PC-9 (cell line): ENCODE results near the gene DAAM1. TPM values are rescaled to one million over a fixed set of nuclear protein-coding genes. Genes with fewer than 3 reads are reported as not detected.

ENCODE experiments used
- BruUV-seq: library from RNA; stranded (reverse); fragments of 400-500 nt; replicated peaks from 2 replicates; lab custom pipeline; 2021; lab: Mats Ljungman, UMichigan
- CTCF ChIA-PET: fragments of 300-600 bp; sonication (Branson Sonifier 250); formaldehyde crosslinking; loops from one replicate; lab custom pipeline; 2022; ENCODE audit warnings: antibody characterized with exemption; lab: Charles Lee
- POLR2A ChIA-PET: fragments of 300-600 bp; sonication (Branson Sonifier 250); formaldehyde crosslinking; loops from one replicate; lab custom pipeline; 2022; ENCODE audit warnings: antibody characterized with exemption; ENCODE audit not compliant: unreplicated experiment; lab: Charles Lee
- DNase-seq, 2 experiments: peaks; one replicate each; pipeline versions ENCODE4 v3.0.0 to v3.0.0-alpha.2; 2015 to 2022; ENCODE audit warnings: mixed read lengths in 1 of 2
- H2AFZ ChIP-seq: fragments of 200-600 bp; sonication (generic); 2 replicates; pipeline ENCODE4 v1.8.1; 2017; ENCODE audit warnings: antibody characterized with exemption
- H3F3A ChIP-seq: fragments of 200-600 bp; sonication (generic); 2 replicates; pipeline ENCODE4 v1.8.1; 2017; ENCODE audit warnings: antibody characterized with exemption, mild to moderate bottlenecking, low read depth; ENCODE audit not compliant: insufficient read depth
- H3K27ac ChIP-seq: fragments of 200-600 bp; sonication (generic); 2 replicates; pipeline ENCODE4 v1.6.1; 2016; ENCODE audit warnings: mixed run types
- H3K27me3 ChIP-seq: fragments of 200-600 bp; sonication (generic); 2 replicates; pipeline ENCODE4 v1.6.1; 2016; ENCODE audit warnings: low read depth, mixed run types; ENCODE audit not compliant: insufficient read depth
- H3K36me3 ChIP-seq: fragments of 200-600 bp; sonication (generic); 2 replicates; pipeline ENCODE4 v1.6.1; 2016; ENCODE audit warnings: low read depth, mixed run types
- H3K4me1 ChIP-seq: fragments of 200-600 bp; sonication (generic); replicated peaks from 2 replicates; pipeline ENCODE4 v1.6.1; 2016; ENCODE audit warnings: mixed run types; ENCODE audit not compliant: insufficient read depth
- H3K4me2 ChIP-seq: fragments of 200-600 bp; sonication (generic); 2 replicates; pipeline ENCODE4 v1.6.1; 2017; ENCODE audit warnings: mixed run types
- H3K4me3 ChIP-seq: fragments of 200-600 bp; sonication (generic); 2 replicates; pipeline ENCODE4 v1.6.1; 2016; ENCODE audit warnings: mixed run types
- H3K79me2 ChIP-seq: fragments of 200-600 bp; sonication (generic); 2 replicates; pipeline ENCODE4 v1.6.1; 2017; ENCODE audit warnings: low read depth, mixed run types
- H3K9me2 ChIP-seq: fragments of 200-600 bp; sonication (generic); 2 replicates; pipeline ENCODE4 v1.8.1; 2017; ENCODE audit warnings: mild to moderate bottlenecking; ENCODE audit not compliant: insufficient read depth
- H3K9me3 ChIP-seq: fragments of 200-600 bp; sonication (generic); 2 replicates; pipeline ENCODE4 v1.8.1; 2016; ENCODE audit warnings: low read depth; ENCODE audit not compliant: insufficient read depth
- H4K20me1 ChIP-seq: fragments of 200-600 bp; sonication (generic); 2 replicates; pipeline ENCODE4 v1.8.1; 2017; ENCODE audit not compliant: insufficient read depth
- EZH2 ChIP-seq: fragments of 200-600 bp; sonication (generic); IDR thresholded peaks from 2 replicates; pipeline ENCODE4 v1.8.0; 2017; ENCODE audit warnings: antibody characterized with exemption, low read depth
- intact Hi-C: fragments of 100-400 bp; cut with micrococcal nuclease; formaldehyde crosslinking; loops from one replicate; pipeline ENCODE4 v1.10.0; 2022; ENCODE audit not compliant: unreplicated experiment
- total RNA-seq: library from RNA; stranded (reverse); gene quantifications from 2 replicates; pipeline ENCODE4 v1.2.3, GENCODE V29; 2021
- TF ChIP-seq, protein P1 (sequence below): fragments of 200-600 bp; sonication (generic); conservative IDR thresholded peaks from 2 replicates; pipeline ENCODE4 v1.6.1; 2017; ENCODE audit warnings: mixed run types, antibody characterized with exemption, mild to moderate bottlenecking, moderate library complexity

DAAM1 gene
- total RNA-seq, 1 experiment from 2014 or later, result 70.7 TPM

DNA sequence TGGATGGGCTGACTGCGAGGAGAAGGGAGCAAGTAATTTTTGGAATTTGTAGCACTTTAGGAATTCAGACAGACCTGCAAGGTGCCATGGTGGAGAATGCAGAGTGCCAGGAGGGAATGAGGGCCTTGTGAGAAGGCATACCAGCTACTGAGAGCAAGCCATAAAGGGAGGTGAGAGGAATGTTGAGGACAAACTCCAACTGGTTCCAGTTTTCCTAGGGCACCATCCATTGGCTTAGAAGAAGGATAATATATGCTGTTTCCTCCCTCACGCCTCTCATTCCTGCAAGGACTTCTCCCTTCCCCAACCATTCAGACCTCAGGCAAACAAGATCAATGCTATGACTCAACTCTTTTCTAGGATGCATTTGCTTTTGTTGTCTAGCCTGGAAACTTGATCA, 11.2 kb upstream of the DAAM1 start:
- H3K36me3 ChIP-seq, result no peaks in the 10 kb centered on the region
- H3K4me1 ChIP-seq, result no peaks in the 10 kb centered on the region
- H3K4me2 ChIP-seq, result no peak overlapping the region
- no peak overlapping the region for H3K4me3 ChIP-seq
- intact Hi-C loops, result no loop called here
- H3F3A ChIP-seq, result no peaks in the 10 kb centered on the region
- H4K20me1 ChIP-seq, result no peaks in the 10 kb centered on the region
- H2AFZ ChIP-seq, result no peak overlapping the region
- no TSS peak for BruUV-seq
- no peaks in the 10 kb centered on the region for H3K27me3 ChIP-seq
- no peak overlapping the region for H3K27ac ChIP-seq
- CTCF ChIA-PET, result no interaction called here
- no peak for TF ChIP-seq EZH2
- TF ChIP-seq, protein P1, sequence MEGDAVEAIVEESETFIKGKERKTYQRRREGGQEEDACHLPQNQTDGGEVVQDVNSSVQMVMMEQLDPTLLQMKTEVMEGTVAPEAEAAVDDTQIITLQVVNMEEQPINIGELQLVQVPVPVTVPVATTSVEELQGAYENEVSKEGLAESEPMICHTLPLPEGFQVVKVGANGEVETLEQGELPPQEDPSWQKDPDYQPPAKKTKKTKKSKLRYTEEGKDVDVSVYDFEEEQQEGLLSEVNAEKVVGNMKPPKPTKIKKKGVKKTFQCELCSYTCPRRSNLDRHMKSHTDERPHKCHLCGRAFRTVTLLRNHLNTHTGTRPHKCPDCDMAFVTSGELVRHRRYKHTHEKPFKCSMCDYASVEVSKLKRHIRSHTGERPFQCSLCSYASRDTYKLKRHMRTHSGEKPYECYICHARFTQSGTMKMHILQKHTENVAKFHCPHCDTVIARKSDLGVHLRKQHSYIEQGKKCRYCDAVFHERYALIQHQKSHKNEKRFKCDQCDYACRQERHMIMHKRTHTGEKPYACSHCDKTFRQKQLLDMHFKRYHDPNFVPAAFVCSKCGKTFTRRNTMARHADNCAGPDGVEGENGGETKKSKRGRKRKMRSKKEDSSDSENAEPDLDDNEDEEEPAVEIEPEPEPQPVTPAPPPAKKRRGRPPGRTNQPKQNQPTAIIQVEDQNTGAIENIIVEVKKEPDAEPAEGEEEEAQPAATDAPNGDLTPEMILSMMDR, result no peak
- DNase-seq, result no peak
- no peaks in the 10 kb centered on the region for H3K9me3 ChIP-seq
- no peaks in the 10 kb centered on the region for H3K79me2 ChIP-seq
- POLR2A ChIA-PET, result no interaction called here
- no peaks in the 10 kb centered on the region for H3K9me2 ChIP-seq

DNA sequence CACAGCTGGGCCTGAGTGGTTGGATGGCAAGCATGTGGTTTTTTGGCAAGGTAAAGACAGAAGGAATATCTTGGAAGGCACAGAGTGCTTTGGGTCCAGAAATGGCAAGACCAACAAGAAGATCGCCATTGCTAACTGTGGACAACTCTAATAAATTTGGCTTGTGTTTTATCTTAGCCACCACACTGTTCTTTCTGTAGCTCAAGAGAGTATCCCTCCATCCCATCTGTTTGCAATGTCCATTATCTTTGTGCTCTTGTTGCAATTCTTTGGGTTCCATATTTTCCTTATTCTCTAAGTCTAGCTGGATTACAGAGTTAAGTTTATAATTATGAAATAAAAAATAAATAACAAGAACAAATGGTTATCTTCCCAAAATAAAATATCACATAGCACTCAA, 6.7 kb upstream of the DAAM1 start:
- Histone ChIP-seq H3K36me3 (no peaks in the 10 kb centered on the region), H3K27ac (no peak overlapping the region), H3K9me2 (no peaks in the 10 kb centered on the region), H4K20me1 (no peaks in the 10 kb centered on the region), H3K4me2 (no peak overlapping the region), H3K79me2 (no peaks in the 10 kb centered on the region), H3F3A (no peaks in the 10 kb centered on the region), H3K9me3 (no peaks in the 10 kb centered on the region), H3K4me1 (0 out of 2 replicates have a peak, but pooled peaks cover 5% of the 10 kb centered on the region), H3K4me3 (no peak overlapping the region), H2AFZ (no peak overlapping the region), H3K27me3 (no peaks in the 10 kb centered on the region)
- no TSS peak for BruUV-seq
- ChIA-PET CTCF (no interaction called here), POLR2A (no interaction called here)
- intact Hi-C loops, result no loop called here
- DNase-seq, result no peak
- TF ChIP-seq EZH2, result no peak
- TF ChIP-seq, protein P1, result no peak

DNA sequence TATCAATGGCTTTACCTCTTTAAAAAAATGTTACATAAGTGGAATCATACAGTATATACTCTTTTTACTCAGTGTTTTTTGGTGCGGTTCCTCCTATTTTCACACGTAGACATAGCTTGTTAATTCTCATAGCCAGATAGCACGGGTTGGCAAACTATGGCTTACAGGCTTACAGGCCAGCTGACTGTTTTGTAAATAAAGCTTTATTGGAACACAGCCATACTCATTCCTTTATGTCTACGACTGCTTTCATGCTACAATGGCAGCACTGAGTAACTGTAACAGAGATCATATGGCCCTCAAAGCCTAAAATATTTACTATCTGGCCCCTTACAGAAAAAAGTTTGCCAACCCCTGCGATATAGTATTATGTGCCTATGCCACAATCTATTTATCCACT, 5.8 kb upstream of the DAAM1 start:
- POLR2A ChIA-PET, result no interaction called here
- no peak overlapping the region for H3K27ac ChIP-seq

More for the DNA sequence above, 5.8 kb upstream of the DAAM1 start:
- TF ChIP-seq EZH2, result no peak
- TF ChIP-seq, protein P1, result no peak
- intact Hi-C loops, result no loop called here
- CTCF ChIA-PET, result no interaction called here
- H3K27me3 ChIP-seq, result no peaks in the 10 kb centered on the region
- no peaks in the 10 kb centered on the region for H3K79me2 ChIP-seq
- no peak overlapping the region for H2AFZ ChIP-seq
- H3K9me2 ChIP-seq, result no peaks in the 10 kb centered on the region
- no peak overlapping the region for H3K4me3 ChIP-seq
- H3K36me3 ChIP-seq, result no peaks in the 10 kb centered on the region
- no peak for DNase-seq
- no peaks in the 10 kb centered on the region for H4K20me1 ChIP-seq
- peaks cover 8% of the 10 kb centered on the region; the same call in 1 of the 2 replicates for H3K4me1 ChIP-seq
- no TSS peak for BruUV-seq
- H3K4me2 ChIP-seq, result no peak overlapping the region
- no peaks in the 10 kb centered on the region for H3F3A ChIP-seq
- no peaks in the 10 kb centered on the region for H3K9me3 ChIP-seq
